Keratinocyte (primary cell): Measurements from ENCODE around the gene SNAP29. TPM values are rescaled to one million over a fixed set of nuclear protein-coding genes. Genes with fewer than 3 reads are reported as not detected.

Source experiments
- DNase-seq: peaks from one replicate; pipeline ENCODE4 v3.0.0-alpha.2; 2011; ENCODE audit warnings: low read depth, missing footprints, low spot score
- FAIRE-seq: peaks from 2 replicates; lab custom pipeline; 2011; peaks lifted over from hg19 to GRCh38; lab: Jason Lieb, UNC
- H2AFZ ChIP-seq: 2 replicates; pipeline ENCODE4 v1.6.0; 2012; ENCODE audit warnings: low read length, control low read depth, inconsistent platforms; ENCODE audit not compliant: control insufficient read depth
- H3K27ac ChIP-seq: 2 replicates; pipeline ENCODE4 v1.5.1; 2011; ENCODE audit warnings: low read length; ENCODE audit not compliant: control insufficient read depth, insufficient read depth
- H3K27me3 ChIP-seq: 3 replicates; pipeline ENCODE4 v1.6.0; 2011; ENCODE audit warnings: low read length; ENCODE audit not compliant: control insufficient read depth, insufficient read depth; ENCODE audit errors: extremely low read depth
- H3K36me3 ChIP-seq, 2 experiments: 2 replicates in 1 of 2; 3 replicates in 1 of 2; pipeline ENCODE4 v1.5.1; 2011; ENCODE audit warnings: low read length in 2 of 2, mild to moderate bottlenecking in 1 of 2; ENCODE audit not compliant: control insufficient read depth in 2 of 2, insufficient read depth in 2 of 2; ENCODE audit errors: extremely low read depth in 1 of 2
- H3K4me1 ChIP-seq: 3 replicates; pipeline ENCODE4 v1.5.1; 2011; ENCODE audit warnings: low read length; ENCODE audit not compliant: control insufficient read depth, insufficient read depth; ENCODE audit errors: extremely low read depth
- H3K4me2 ChIP-seq: 3 replicates; pipeline ENCODE4 v1.6.0; 2011; ENCODE audit warnings: low read depth, low read length; ENCODE audit not compliant: control insufficient read depth, insufficient read depth; ENCODE audit errors: extremely low read depth
- H3K4me3 ChIP-seq, 3 experiments: fragments of 200-600 bp in 1 of 3; sonication (generic) in 1 of 3; 2 replicates in 2 of 3; 3 replicates in 1 of 3; pipeline ENCODE4 v1.5.1; 2011 to 2016; ENCODE audit warnings: low read length in 3 of 3, mild to moderate bottlenecking in 3 of 3, control low read depth in 2 of 3, inconsistent platforms in 1 of 3, low read depth in 1 of 3, mixed read lengths in 1 of 3, mixed run types in 1 of 3, moderate library complexity in 1 of 3; ENCODE audit not compliant: control insufficient read depth in 2 of 3, insufficient read depth in 2 of 3; ENCODE audit errors: extremely low read depth in 1 of 3
- H3K79me2 ChIP-seq: 2 replicates; pipeline ENCODE4 v1.6.0; 2012; ENCODE audit warnings: low read length; ENCODE audit not compliant: control insufficient read depth, insufficient read depth
- H3K9ac ChIP-seq: 3 replicates; pipeline ENCODE4 v1.6.0; 2011; ENCODE audit warnings: low read length; ENCODE audit not compliant: control insufficient read depth, insufficient read depth; ENCODE audit errors: extremely low read depth
- H3K9me1 ChIP-seq: 3 replicates; pipeline ENCODE4 v1.6.0; 2011; ENCODE audit warnings: low read length; ENCODE audit not compliant: control insufficient read depth, insufficient read depth; ENCODE audit errors: extremely low read depth
- H3K9me3 ChIP-seq: 2 replicates; pipeline ENCODE4 v1.5.1; 2012; ENCODE audit warnings: low read depth, low read length; ENCODE audit not compliant: control insufficient read depth
- H4K20me1 ChIP-seq: 3 replicates; pipeline ENCODE4 v1.6.0; 2011; ENCODE audit warnings: low read length; ENCODE audit not compliant: control insufficient read depth, insufficient read depth; ENCODE audit errors: extremely low read depth
- CTCF ChIP-seq, 3 experiments: IDR thresholded peaks in 1 of 3; conservative IDR thresholded peaks in 1 of 3; optimal IDR thresholded peaks in 1 of 3; 2 replicates in 2 of 3; 3 replicates in 1 of 3; pipeline versions ENCODE3 to v1.5.1; 2011; ENCODE audit warnings: low read length in 3 of 3, mild to moderate bottlenecking in 3 of 3, moderate library complexity in 2 of 3, control low read depth in 1 of 3, inconsistent platforms in 1 of 3; ENCODE audit not compliant: insufficient read depth in 2 of 3; ENCODE audit errors: extremely low read depth in 1 of 3
- EZH2 ChIP-seq: IDR thresholded peaks from one replicate; pipeline ENCODE4 v1.6.1; 2012; ENCODE audit warnings: inconsistent platforms, mild to moderate bottlenecking, low read length, moderate library complexity
- dilution Hi-C: fragments of 300-500 bp; cut with MboI; formaldehyde crosslinking; loops from one replicate; pipeline ENCODE4 v1.7.0; 2020; ENCODE audit warnings: low sequenced_read_pairs; ENCODE audit not compliant: extremely low pct_ligation_motif_present
- polyA plus RNA-seq, 5 experiments: library from polyadenylated mRNA; depleted of rRNA in 3 of 5; stranded (reverse) in 3 of 5; stranded (forward) in 1 of 5; unstranded in 1 of 5; fragments of >200 nt; gene quantifications; 1 replicate in 1 of 5; 2 replicates in 3 of 5; 3 replicates in 1 of 5; pipeline versions ENCODE4 v1.2.1 to v1.2.3, GENCODE V29; 2011 to 2012; ENCODE audit warnings: missing spikeins in 2 of 5, low read depth in 1 of 5, low replicate concordance in 1 of 5

Gene SNAP29
- polyA plus RNA-seq, 1 donor (not counting 4 experiments of a cell fraction or from before 2014, with no cell fraction given), result 36.5 TPM

GRCh38 chr22:20843501-20843900 is 15.3 kb upstream of the SNAP29 start:
- no peak overlapping the region for H3K4me2 ChIP-seq
- DNase-seq, result no peak
- H3K36me3 ChIP-seq, result no peaks in the 10 kb centered on the region
- dilution Hi-C loops, result no loop called here
- TF ChIP-seq CTCF (optimal IDR thresholded peaks at IDR 0.05 in 1 of 3, IDR thresholded peaks at IDR 0.05 in 1 of 3, conservative IDR thresholded peaks at IDR 0.05 in 1 of 3; ENCODE audit: extremely low read depth in 1 of 3, insufficient read depth in 2 of 3, low read length in 3 of 3), result no peak
- no peak for FAIRE-seq
- H3K27me3 ChIP-seq, result no peaks in the 10 kb centered on the region
- no peaks in the 10 kb centered on the region for H3K9me3 ChIP-seq
- H3K27ac ChIP-seq, result no peak overlapping the region
- no peaks in the 10 kb centered on the region for H3K4me1 ChIP-seq
- no peak overlapping the region for H3K4me3 ChIP-seq
- no peak overlapping the region for H3K9ac ChIP-seq
- H3K9me1 ChIP-seq, result no peaks in the 10 kb centered on the region
- no peaks in the 10 kb centered on the region for H4K20me1 ChIP-seq
- H3K79me2 ChIP-seq, result peaks cover 19% of the 10 kb centered on the region
- no peak overlapping the region for H2AFZ ChIP-seq

GRCh38 chr22:20844055-20845037 is 14.5 kb upstream of the SNAP29 start:
- H3K4me2 ChIP-seq, result no peak overlapping the region
- no peak overlapping the region for H3K9ac ChIP-seq
- no peak overlapping the region for H3K27ac ChIP-seq
- H3K79me2 ChIP-seq, result peaks cover 19% of the 10 kb centered on the region
- H3K9me1 ChIP-seq, result no peaks in the 10 kb centered on the region
- H3K9me3 ChIP-seq, result no peaks in the 10 kb centered on the region
- H3K36me3 ChIP-seq, result no peaks in the 10 kb centered on the region
- no peak overlapping the region for H2AFZ ChIP-seq
- H3K4me3 ChIP-seq, result no peak overlapping the region
- dilution Hi-C loops, result no loop called here
- FAIRE-seq (no peak), DNase-seq (no peak)
- no peaks in the 10 kb centered on the region for H3K27me3 ChIP-seq
- no peak for TF ChIP-seq EZH2
- H3K4me1 ChIP-seq, result no peaks in the 10 kb centered on the region
- no peaks in the 10 kb centered on the region for H4K20me1 ChIP-seq
